Measurements from ENCODE around the gene ING4. TPM values are rescaled to one million over a fixed set of nuclear protein-coding genes. Genes with fewer than 3 reads are reported as not detected.

The ING4 gene
- total and polyA plus RNA-seq, 8 donors: 8.7 to 53.6 (median 38.6) TPM

- Histone ChIP-seq H3K9me3 (no peaks in the 10 kb centered on the region), H3K4me1 (peaks cover 29 to 41% (median 33%) of the 10 kb centered on the region in 4 donors), H3K27me3 (peaks cover 0 to 23% (median 0%) of the 10 kb centered on the region in 3 donors), H3K36me3 (no peaks in the 10 kb centered on the region), H3K27ac (no peak overlapping the region), H3K4me3 (no peak overlapping the region)
- intact Hi-C loops (cut with DNase I; ENCODE audit: low total_unique reads): no loop called here
- WGBS, 5 donors: 79 to 91% (median 85%) methylated on average over 4 of the region's 4 CpGs
- TF ChIP-seq EP300 (IDR thresholded peaks at IDR 0.05): no peak
- no peak for TF ChIP-seq CTCF (IDR thresholded peaks at IDR 0.05)
- TF ChIP-seq POLR2A (IDR thresholded peaks at IDR 0.05): no peak
- TF ChIP-seq POLR2AphosphoS5 (IDR thresholded peaks at IDR 0.05): no peak
- no peak for DNase-seq
Observed at GRCh38 chr12:6691473-6691872, 28.6 kb upstream of the ING4 start.

- peak within 1 kb of the TSS; percentile 68 to 97 (median 84) for H3K4me3 ChIP-seq
- TF ChIP-seq POLR2AphosphoS5 (IDR thresholded peaks at IDR 0.05) (peak; percentile 56 to 93 (median 67)), CTCF (IDR thresholded peaks at IDR 0.05) (peak in 4 of 7 experiments; percentile 7 to 49 (median 20)), POLR2A (IDR thresholded peaks at IDR 0.05) (peak in 1 of 4 donors; percentile 30), EP300 (IDR thresholded peaks at IDR 0.05) (no peak)
- WGBS, 5 donors: 0 to 1% (median 0%) methylated on average over 41 to 72 of the region's 72 CpGs
- H3K4me1 ChIP-seq: peaks cover 30 to 61% (median 49%) of the 10 kb centered on the region in 4 donors
- peak within 1 kb of the TSS; percentile 94 to 100 (median 98) for H3K27ac ChIP-seq
- no peaks in the 10 kb centered on the region for H3K9me3 ChIP-seq
- intact Hi-C loops (cut with DNase I; ENCODE audit: low total_unique reads): no loop called here
- peaks cover 0 to 4% (median 0%) of the 10 kb centered on the region in 3 donors for H3K27me3 ChIP-seq
- peaks cover 0 to 11% (median 3%) of the 10 kb centered on the region in 4 donors for H3K36me3 ChIP-seq
- peak; percentile 97 to 100 for DNase-seq
Observed at GRCh38 chr12:6688999-6689882, 26.3 kb upstream of the ING4 start, which contains the start of gene ZNF384. Gene ZNF384 (minus strand): TSS chr12:6689375. CDS start chr12:6679520, 9,855 bp downstream.

- no peaks in the 10 kb centered on the region for H3K9me3 ChIP-seq
- peaks cover 30 to 66% (median 52%) of the 10 kb centered on the region in 4 donors for H3K4me1 ChIP-seq
- peak overlapping the region; percentile 68 to 97 (median 84) for H3K4me3 ChIP-seq
- intact Hi-C loops (cut with DNase I; ENCODE audit: low total_unique reads): no loop called here
- TF ChIP-seq POLR2A (IDR thresholded peaks at IDR 0.05): no peak
- TF ChIP-seq CTCF (IDR thresholded peaks at IDR 0.05): no peak
- TF ChIP-seq EP300 (IDR thresholded peaks at IDR 0.05): no peak
- peak overlapping the region; percentile 94 to 100 (median 98) for H3K27ac ChIP-seq
- H3K36me3 ChIP-seq: peaks cover 0 to 15% (median 9%) of the 10 kb centered on the region in 4 donors
- no peaks in the 10 kb centered on the region for H3K27me3 ChIP-seq
- WGBS, 5 donors: 0 to 1% (median 0%) methylated on average over 12 to 13 of the region's 13 CpGs
- DNase-seq: peak; percentile 49 to 86
Observed at GRCh38 chr12:6688543-6688998, 25.7 kb upstream of the ING4 start.

GRCh38 chr12:6685814-6686213 is 22.9 kb upstream of the ING4 start:
- Histone ChIP-seq H3K27me3 (no peaks in the 10 kb centered on the region), H3K9me3 (no peaks in the 10 kb centered on the region), H3K4me1 (peaks cover 30 to 71% (median 58%) of the 10 kb centered on the region in 4 donors), H3K4me3 (no peak overlapping the region), H3K27ac (peak overlapping the region in 1 of 5 donors; percentile 10), H3K36me3 (peaks cover 0 to 39% (median 32%) of the 10 kb centered on the region in 4 donors)
- intact Hi-C loops (cut with DNase I; ENCODE audit: low total_unique reads): no loop called here
- TF ChIP-seq POLR2A (IDR thresholded peaks at IDR 0.05): no peak
- no peak for TF ChIP-seq POLR2AphosphoS5 (IDR thresholded peaks at IDR 0.05)
- TF ChIP-seq CTCF (IDR thresholded peaks at IDR 0.05): no peak
- TF ChIP-seq EP300 (IDR thresholded peaks at IDR 0.05): no peak
- DNase-seq: no peak
- 52 to 80% (median 77%) methylated on average over 3 of the region's 3 CpGs for WGBS, 5 donors

All from stomach (tissue), 9 donors.